Liver (tissue), 3 donors: ENCODE data around the gene LRRC9.

Experiments used
- JUND ChIP-seq, 2 donors: IDR thresholded peaks; 2 replicates each; pipeline ENCODE4 v1.6.1; 2016; ENCODE audit warnings: antibody characterized with exemption in 2 of 2
- TAF1 ChIP-seq: conservative IDR thresholded peaks from 2 replicates; pipeline ENCODE4 v1.6.1; 2016; ENCODE audit warnings: antibody characterized with exemption, mild to moderate bottlenecking
- YY1 ChIP-seq: IDR thresholded peaks from 2 replicates; pipeline ENCODE4 v1.6.1; 2016; ENCODE audit warnings: antibody characterized with exemption, mild to moderate bottlenecking
- TF ChIP-seq, protein P1 (sequence below): fragments of 150-350 bp; IDR thresholded peaks from 2 replicates; pipeline ENCODE4 v1.5.1; 2017; ENCODE audit warnings: improper control_type of control experiment, low read depth, low read length; ENCODE audit not compliant: missing input control
- TF ChIP-seq, protein P2 (sequence below): IDR thresholded peaks from 2 replicates; pipeline ENCODE4 v1.6.1; 2016; ENCODE audit warnings: antibody characterized with exemption
- donor health status: healthy.
- donor health status: healthy.

DNA sequence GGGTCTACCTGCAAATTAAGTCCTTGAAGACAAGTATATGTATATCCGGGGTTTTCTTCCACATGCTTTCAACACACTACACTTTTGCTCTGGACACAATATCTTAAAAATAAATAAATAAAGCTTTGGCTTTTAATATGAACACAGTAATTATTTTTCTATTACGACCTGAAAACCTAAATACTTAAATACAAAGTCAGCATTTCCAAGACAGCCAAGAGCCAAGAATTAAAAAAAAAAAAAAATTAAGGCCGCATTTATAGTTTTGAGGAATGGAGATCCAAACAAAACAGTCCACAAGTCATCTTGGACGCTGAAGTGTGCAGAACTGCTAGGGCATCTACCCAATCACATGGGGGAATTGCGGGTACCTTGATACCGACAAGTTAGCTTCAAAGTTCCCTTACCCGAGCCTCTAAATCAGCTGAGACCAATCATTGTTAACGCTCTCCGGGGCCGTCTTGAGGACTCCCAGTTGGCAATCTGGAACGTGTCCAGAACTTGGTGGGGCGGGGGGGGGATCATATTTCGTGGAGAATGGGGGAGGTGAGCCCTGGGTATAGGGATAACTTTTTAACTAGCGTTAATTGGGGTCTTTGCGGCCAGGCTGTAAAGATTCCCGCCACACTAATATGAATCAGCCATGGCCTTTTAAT, 171.0 kb downstream of the LRRC9 start:
- TF ChIP-seq, protein P1, sequence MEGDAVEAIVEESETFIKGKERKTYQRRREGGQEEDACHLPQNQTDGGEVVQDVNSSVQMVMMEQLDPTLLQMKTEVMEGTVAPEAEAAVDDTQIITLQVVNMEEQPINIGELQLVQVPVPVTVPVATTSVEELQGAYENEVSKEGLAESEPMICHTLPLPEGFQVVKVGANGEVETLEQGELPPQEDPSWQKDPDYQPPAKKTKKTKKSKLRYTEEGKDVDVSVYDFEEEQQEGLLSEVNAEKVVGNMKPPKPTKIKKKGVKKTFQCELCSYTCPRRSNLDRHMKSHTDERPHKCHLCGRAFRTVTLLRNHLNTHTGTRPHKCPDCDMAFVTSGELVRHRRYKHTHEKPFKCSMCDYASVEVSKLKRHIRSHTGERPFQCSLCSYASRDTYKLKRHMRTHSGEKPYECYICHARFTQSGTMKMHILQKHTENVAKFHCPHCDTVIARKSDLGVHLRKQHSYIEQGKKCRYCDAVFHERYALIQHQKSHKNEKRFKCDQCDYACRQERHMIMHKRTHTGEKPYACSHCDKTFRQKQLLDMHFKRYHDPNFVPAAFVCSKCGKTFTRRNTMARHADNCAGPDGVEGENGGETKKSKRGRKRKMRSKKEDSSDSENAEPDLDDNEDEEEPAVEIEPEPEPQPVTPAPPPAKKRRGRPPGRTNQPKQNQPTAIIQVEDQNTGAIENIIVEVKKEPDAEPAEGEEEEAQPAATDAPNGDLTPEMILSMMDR, result no peak
- TF ChIP-seq, protein P2, sequence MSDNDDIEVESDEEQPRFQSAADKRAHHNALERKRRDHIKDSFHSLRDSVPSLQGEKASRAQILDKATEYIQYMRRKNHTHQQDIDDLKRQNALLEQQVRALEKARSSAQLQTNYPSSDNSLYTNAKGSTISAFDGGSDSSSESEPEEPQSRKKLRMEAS, result no peak
- no peak for TF ChIP-seq TAF1
- no peak for TF ChIP-seq YY1
- no peak for TF ChIP-seq JUND (IDR thresholded peaks at IDR 0.05)
